ENCODE measurements around the gene EPS8L1.
A peak's percentile ranks its signal among the peaks of the same experiment; 100 is the strongest.

EPS8L1 gene

DNA sequence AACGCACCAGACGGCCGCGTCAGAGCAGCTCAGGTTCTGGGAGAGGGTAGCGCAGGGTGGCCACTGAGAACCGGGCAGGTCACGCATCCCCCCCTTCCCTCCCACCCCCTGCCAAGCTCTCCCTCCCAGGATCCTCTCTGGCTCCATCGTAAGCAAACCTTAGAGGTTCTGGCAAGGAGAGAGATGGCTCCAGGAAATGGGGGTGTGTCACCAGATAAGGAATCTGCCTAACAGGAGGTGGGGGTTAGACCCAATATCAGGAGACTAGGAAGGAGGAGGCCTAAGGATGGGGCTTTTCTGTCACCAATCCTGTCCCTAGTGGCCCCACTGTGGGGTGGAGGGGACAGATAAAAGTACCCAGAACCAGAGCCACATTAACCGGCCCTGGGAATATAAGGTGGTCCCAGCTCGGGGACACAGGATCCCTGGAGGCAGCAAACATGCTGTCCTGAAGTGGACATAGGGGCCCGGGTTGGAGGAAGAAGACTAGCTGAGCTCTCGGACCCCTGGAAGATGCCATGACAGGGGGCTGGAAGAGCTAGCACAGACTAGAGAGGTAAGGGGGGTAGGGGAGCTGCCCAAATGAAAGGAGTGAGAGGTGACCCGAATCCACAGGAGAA lies 39.9 kb downstream of the EPS8L1 start:
- no peak for DNase-seq (ENCODE audit: low read depth)

DNA sequence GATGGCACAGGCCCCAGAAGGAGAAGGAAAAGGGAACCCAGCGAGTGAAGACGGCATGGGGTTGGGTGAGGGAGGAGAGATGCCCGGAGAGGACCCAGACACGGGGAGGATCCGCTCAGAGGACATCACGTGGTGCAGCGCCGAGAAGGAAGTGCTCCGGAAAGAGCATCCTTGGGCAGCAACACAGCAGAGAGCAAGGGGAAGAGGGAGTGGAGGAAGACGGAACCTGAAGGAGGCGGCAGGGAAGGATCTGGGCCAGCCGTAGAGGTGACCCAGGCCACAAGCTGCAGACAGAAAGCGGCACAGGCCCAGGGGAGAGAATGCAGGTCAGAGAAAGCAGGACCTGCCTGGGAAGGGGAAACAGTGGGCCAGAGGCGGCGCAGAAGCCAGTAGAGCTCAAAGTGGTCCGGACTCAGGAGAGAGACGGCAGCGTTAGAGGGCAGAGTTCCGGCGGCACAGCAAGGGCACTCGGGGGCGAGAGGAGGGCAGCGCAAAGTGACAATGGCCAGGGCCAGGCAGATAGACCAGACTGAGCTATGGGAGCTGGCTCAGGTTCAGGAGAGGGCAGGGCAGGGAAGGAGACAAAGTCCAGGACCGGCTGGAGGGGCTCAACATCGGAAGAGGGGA lies 40.7 kb downstream of the EPS8L1 start:
- peak; percentile 34 for DNase-seq (ENCODE audit: low read depth)

DNA sequence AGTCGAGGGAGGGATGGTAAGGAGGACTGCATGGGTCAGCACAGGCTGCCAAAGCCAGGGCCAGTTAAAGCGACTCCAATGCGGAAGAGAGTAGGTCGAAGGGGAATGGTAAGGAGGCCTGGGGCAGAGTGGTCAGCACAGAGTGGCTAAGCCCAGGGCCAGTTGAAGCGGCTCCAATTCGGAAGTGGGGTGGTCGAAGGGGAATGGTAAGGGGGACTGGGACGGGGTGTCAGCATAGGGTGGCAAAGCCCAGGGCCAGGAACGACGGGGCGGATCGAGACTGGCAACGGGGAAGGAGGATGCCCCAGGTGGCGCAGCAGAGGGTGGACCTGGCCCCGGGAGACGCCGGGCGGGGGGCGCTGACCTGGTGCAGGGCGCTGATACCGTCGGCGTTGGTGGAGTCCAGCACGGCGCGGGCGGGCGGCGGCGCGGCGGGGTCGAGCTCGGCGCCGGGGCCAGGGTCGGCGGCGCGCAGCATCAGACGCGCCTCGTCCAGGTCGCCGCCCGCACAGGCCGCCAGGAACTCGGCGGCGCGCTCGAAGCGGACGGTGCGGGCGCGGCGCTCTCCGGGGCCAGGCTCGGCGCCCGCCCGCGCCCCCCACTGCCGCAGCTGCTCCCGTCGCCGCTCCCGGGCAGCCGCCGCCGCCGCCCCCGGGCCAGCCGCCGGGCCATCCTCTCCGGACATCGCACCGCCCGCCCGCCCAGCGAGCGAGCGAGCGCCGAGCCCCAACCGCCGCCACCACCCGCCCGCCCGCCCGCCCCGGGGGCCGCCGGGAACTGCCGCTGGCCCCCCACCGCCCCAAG lies 41.4 kb downstream of the EPS8L1 start, which contains the start of gene PPP1R12C:
PPP1R12C (minus strand) TSS at position 779 of the 804 bp plus-strand sequence; CDS start at position 685, 94 bp downstream.
- no peak for DNase-seq (ENCODE audit: low read depth)

DNA sequence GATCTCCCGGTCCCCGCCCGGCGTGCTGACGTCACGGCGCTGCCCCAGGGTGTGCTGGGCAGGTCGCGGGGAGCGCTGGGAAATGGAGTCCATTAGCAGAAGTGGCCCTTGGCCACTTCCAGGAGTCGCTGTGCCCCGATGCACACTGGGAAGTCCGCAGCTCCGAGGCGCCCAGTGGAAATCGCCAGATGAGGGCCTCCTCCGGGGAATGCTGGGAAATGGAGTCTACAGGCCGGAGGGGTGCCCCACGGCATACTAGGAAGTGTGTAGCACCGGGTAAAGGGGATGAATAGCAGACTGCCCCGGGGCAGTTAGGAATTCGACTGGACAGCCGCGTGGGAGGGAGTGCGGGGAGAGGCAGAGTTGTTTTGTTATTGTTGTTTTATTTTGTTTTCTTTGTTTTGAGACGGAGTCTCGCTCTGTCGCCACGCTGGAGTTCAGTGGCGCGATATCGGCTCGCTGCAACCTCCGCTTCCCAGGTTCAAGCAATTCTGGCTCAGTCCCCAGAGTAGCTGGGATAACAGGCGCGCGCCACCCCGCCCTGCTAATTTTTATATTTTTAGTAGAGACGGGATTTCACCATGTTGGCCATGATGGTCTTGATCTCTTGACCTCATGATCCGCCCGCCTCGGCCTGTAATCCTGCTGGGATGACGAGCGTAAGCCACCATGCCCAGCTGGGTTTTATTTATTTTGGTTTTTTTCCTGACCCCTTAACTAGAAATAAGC lies 42.2 kb downstream of the EPS8L1 start:
- peak; percentile 98 for DNase-seq (ENCODE audit: low read depth)

DNA sequence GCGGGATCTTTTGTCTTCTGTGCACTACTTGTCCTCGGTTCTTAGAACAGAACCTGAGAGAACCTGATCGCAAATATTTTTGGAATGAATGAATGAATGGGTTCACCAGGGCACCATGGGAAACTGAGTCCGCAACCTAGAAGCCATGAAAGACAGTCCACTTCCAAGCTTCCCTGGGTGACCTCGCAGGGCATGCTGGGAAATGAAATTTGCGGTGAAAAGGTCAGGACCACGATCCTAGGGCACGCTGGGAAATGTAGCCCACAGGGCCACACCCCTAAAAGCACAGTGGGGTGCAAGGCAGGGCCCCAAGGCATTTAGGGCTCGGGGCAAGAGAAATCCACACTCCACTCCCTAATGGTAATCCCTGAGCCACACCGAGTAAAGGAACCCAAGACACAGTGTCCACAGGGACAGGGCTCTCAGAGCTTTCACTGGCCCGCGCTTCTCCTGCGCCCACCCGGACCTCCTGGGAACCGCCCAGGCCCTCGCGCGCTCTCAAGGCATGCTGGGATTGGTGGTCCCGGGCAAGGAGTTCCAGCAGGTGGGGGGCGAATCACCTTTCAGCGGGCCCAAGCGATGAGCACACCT lies 42.8 kb downstream of the EPS8L1 start:
- no peak for DNase-seq (ENCODE audit: low read depth)

DNA sequence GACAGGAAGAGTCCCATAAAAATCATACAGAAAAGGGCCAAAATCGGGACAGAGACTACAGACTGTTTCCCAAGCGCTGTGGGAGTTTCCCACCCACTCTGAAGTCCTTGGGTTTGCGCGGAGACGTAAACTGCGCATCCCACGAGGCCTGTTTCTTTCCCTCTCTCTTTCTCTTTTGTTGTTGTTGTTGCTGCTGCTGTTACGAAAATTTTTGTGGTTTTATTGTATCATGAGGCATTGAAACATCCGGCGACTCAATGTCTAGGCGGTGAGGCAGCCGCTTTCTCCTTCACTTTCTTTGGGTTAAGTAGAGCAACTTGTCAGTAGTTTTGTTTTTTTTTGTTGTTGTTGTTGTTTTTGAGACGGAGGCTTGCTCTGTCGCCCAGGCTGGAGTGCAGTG lies 43.4 kb downstream of the EPS8L1 start:
- DNase-seq (ENCODE audit: low read depth), result no peak

DNA sequence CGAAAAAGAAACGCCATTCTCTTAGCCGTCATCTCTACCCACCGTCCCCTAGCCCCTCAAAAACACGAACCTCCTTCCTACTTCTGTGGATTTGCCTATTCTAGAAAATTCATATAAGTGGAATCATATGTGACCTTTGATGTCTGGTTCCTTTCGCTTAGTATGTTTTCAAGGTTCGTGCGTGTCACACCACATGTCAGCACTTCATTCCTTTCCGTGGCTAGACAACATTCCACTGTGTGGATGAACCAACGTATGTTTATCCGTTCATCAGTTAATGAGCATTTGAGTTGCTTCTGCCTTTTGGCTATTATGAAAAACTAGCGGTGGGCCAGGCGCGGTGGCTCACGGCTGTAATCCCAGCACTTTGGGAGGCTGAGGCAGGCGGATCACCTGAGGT lies 55.8 kb downstream of the EPS8L1 start:
- no peak for DNase-seq (ENCODE audit: low read depth)

DNA sequence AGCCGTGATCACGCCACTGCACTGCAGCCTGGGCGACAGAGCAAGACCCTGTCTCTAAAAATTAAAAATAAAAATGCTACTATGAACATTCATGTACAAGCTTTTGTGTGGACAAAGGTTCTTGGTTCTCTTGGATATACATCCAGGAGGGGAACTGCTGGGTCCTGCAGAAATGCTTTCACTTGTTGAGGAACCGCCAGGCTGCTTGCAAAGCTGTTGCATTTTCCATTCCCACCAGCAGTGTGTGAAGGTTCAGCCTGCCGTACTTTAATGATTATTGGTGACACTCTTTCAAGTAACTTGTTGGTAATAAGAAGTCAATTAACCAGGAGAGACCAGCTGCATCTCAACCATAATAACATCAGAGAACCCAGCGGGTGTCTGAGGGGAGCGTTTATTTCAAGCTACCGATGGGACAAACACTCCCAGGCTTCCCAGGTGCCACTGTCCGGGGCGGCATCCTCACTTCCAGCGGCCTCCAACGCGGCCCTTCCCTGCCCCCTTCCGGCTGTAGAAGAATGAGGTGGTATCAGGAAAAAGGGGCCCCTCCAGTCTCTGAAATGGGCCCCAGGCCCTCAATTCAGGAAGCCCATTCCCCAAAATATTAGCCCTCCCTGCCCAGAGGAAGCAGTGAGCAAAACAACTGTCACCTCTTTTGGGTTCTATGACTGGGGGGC lies 56.9 kb downstream of the EPS8L1 start:
- DNase-seq (ENCODE audit: low read depth), result no peak

DNA sequence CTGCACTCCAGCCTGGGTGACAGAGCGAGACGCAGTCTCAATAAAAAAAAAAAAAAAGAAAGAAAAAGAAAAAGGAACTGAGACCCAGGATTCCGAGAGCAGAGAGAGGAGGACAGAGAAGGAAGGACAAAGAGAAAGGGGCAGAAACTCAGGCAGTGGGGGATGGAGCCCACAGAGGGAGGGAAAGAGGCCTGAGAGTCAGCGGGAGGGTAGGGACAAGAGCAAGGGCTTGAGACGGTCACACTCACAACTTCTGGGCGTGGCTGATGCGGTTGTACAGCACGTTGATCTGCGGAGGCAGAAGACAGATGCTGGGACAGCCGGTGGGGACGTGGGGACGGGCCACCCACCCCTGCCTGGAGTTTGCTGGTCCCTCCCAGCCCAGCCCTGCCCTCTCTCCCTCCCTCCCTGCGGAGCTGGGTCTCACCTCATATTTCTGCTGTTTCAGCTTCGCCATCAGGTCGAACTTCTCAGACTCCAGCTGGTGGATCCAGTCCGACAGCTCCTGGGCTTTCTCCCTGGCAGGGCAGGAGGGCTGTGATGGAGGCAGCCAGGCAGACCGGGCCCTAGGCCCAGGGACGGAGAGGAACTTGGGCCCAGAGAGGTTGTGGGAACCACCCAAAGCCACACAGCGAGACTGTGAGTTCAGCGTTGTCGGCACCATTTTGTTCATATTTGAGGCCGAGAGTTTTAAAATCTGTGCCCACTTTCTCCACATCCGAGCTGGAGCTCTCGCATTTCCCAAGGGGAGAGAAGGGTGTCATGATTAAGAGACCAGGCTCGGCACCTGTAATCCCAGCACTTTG lies 58.2 kb downstream of the EPS8L1 start:
- no peak for DNase-seq (ENCODE audit: low read depth)

DNA sequence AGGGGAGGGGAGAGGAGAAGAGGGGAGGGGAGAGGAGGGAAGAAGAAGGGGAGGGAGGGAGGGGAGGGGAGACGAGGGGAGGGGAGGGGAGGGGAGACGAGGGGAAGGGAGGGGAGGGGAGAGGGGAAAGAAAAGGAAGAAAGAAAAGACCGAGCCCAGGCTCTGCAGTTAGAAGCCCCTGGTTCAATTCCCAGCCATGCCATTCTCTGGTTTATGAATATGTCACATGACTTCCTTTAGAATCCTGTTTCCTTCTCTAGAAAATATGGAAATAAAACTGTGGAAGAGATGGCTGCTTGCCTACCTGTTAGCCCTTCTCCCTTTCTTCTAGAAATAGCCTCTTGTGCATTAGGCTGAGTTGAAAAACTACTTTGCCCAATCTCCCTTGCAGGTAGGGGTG lies 59.1 kb downstream of the EPS8L1 start:
- DNase-seq (ENCODE audit: low read depth), result no peak

DNA sequence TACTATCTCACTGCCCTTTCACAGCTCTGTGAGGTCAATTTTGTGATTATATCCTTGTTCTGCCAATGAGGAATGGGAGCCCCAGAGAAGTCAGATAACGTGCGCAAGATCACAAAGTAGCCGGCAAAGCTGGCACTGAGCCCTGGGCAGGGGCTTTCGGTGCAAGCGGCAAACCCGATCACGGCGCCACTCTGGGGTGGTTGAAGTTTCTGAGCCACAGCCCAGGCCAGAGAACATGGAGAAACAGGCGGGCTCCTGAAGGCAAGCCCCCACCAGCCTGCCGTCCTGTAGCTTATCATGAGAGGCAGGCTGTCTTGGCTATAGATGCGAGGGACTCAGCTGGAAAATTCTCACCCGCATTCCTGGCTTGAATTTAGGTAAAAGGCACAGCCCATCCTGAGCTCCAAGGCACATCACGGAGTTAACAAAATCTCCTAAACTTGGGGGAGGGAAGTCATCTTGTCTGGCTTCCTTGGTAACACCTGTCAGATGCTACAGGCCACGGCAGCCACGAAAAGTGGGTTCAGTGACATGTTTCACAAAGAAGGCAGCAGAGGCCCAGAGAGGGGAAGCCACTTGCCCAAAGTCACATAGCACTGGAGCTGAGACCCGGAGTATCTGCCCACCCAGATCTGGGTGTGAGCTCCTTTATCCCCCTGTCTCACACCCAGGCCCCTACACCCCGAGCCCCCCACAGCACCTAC lies 60.9 kb downstream of the EPS8L1 start:
- DNase-seq (ENCODE audit: low read depth), result no peak

Measured in stimulated activated CD8-positive, alpha-beta memory T cell treated with anti-CD3 and anti-CD28 coated beads, Interleukin-4, amount 100 ng/mL, for 24 hours (primary cell).